ENCODE measurements around the gene TSGA10.
"Not testable (repeated sequence)": the region's sequence is repeated elsewhere in the genome, so short reads cannot be mapped to it uniquely, and the experiment has no call there.

TSGA10 gene

GRCh38 chr2:99081891-99082290 lies 72.9 kb downstream of the TSGA10 start:
- H3K4me3 Mint-ChIP-seq = no peak overlapping the region
- no peak for DNase-seq
- H3K27ac Mint-ChIP-seq = no peak overlapping the region
- CTCF ChIA-PET = no interaction called here
- no peaks in the 10 kb centered on the region for H3K36me3 Mint-ChIP-seq
- peaks cover 7% of the 10 kb centered on the region for H3K27me3 Mint-ChIP-seq
- H3K9me3 Mint-ChIP-seq = no peaks in the 10 kb centered on the region
- H3K4me1 Mint-ChIP-seq = no peaks in the 10 kb centered on the region

DNA sequence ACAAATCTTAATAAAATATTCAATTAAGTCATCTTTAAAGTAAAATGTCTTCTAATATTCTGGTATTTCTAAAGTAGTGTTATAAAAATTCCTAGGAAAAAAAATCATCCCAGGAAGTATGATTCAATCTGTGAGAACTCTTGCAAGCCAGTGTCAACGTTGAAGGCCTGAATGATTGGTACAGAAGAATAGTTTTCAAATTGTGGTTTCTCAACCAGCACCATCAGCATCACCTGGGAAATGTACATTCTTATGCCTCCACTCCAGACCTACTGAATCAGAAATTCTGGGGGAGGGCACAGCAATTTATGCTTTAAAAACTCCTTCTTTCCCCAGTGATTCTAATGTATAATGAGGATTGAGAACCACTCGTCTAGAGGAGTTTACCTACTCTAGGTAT lies 75.5 kb downstream of the TSGA10 start:
- CTCF ChIA-PET = no interaction called here
- Mint-ChIP-seq H3K27me3 (peaks cover 4% of the 10 kb centered on the region), H3K4me1 (no peaks in the 10 kb centered on the region), H3K4me3 (no peak overlapping the region), H3K9me3 (no peaks in the 10 kb centered on the region), H3K36me3 (no peaks in the 10 kb centered on the region), H3K27ac (no peak overlapping the region)
- no peak for DNase-seq

GRCh38 chr2:99072551-99072950 lies 82.2 kb downstream of the TSGA10 start:
- DNase-seq = no peak
- CTCF ChIA-PET = no interaction called here
- H3K4me1 Mint-ChIP-seq = peaks cover 4% of the 10 kb centered on the region

DNA sequence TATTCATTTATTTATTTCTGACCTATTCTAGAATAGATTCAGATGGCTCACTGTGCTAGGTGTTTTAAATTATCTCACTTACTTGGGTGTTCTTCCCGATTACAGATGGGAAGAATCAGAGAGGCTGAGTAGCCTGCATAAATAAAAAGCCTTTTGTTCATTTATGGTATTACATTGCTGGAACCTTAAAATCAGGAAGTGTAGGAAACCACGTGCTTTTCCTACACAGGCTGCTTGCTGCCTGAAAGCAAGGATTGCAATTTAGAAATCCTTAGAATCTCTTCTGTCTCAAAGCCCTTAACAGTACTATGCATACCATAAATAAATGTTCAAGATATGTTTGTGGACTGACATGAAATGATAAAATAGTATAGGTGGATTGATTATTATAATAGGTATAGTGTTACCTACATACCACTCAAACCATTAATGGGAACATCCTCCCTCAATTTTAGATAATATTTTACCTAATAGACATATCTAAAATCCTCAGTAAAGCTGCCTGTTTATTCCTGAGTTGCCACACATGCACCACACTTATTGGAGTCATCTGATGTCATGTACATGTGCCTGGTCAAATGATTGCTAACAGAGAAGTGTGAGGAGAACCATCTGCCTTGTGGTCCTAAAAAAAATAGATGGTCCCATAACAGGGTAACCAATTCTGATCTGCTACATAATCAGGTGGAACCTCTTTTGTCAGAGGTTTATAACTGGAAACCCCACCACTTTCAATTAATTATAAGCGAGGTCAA lies 86.7 kb downstream of the TSGA10 start:
- CTCF ChIA-PET = interaction anchor here (1.2 to 2.5 kb wide), 2 partner anchors 173 to 419 kb away, joined by 5 to 16 read pairs; no protein-coding TSS in a partner anchor
- H3K36me3 Mint-ChIP-seq = no peaks in the 10 kb centered on the region
- no peak overlapping the region for H3K27ac Mint-ChIP-seq
- no peaks in the 10 kb centered on the region for H3K27me3 Mint-ChIP-seq
- no peak overlapping the region for H3K4me3 Mint-ChIP-seq
- H3K4me1 Mint-ChIP-seq = peaks cover 6% of the 10 kb centered on the region
- no peaks in the 10 kb centered on the region for H3K9me3 Mint-ChIP-seq
- no peak for DNase-seq

More at GRCh38 chr2:99072551-99072950, 82.2 kb downstream of the TSGA10 start:
- no peak overlapping the region for H3K4me3 Mint-ChIP-seq
- no peaks in the 10 kb centered on the region for H3K9me3 Mint-ChIP-seq
- no peaks in the 10 kb centered on the region for H3K27me3 Mint-ChIP-seq
- H3K36me3 Mint-ChIP-seq = no peaks in the 10 kb centered on the region
- no peak overlapping the region for H3K27ac Mint-ChIP-seq

- CTCF ChIA-PET = interaction anchor here (0.6 to 2.5 kb wide), 10 partner anchors 19 to 425 kb away, joined by 3 to 16 read pairs (median 4); no protein-coding TSS in a partner anchor
- H3K4me3 Mint-ChIP-seq = no peak overlapping the region
- DNase-seq = peak; percentile 68
Measured at GRCh38 chr2:99066075-99066958, 88.4 kb downstream of the TSGA10 start.

DNA sequence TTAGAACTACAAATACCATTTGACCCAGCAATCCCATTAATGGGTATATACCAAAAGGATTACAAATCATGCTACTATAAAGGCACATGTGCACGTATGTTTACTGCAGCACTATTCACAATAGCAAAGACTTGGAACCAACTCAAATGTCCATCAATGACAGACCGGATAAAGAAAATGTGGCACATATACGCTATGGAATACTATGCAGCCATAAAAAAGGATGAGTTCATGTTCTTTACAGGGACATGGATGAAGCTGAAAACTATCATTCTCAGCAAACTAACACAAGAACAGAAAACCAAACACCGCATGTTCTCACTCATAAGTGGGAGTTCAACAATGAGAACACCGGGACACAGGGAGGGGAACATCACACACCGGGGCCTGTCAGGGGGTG lies 105.6 kb downstream of the TSGA10 start:
- H3K4me3 Mint-ChIP-seq, H3K4me1 Mint-ChIP-seq, CTCF ChIA-PET, DNase-seq, H3K27ac Mint-ChIP-seq, H3K27me3 Mint-ChIP-seq: not testable (repeated sequence)
- H3K9me3 Mint-ChIP-seq = peaks cover 31% of the 10 kb centered on the region
- peaks cover 11% of the 10 kb centered on the region for H3K36me3 Mint-ChIP-seq

More at GRCh38 chr2:99066075-99066958, 88.4 kb downstream of the TSGA10 start:
- H3K27ac Mint-ChIP-seq = no peak overlapping the region
- peaks cover 6% of the 10 kb centered on the region for H3K4me1 Mint-ChIP-seq
- H3K9me3 Mint-ChIP-seq = no peaks in the 10 kb centered on the region
- no peaks in the 10 kb centered on the region for H3K27me3 Mint-ChIP-seq
- no peaks in the 10 kb centered on the region for H3K36me3 Mint-ChIP-seq

- DNase-seq = not testable (repeated sequence)
- H3K27ac Mint-ChIP-seq = peak overlapping the region; percentile 79
Measured at GRCh38 chr2:99040736-99041300, 113.9 kb downstream of the TSGA10 start.

GRCh38 chr2:99035920-99036319 lies 118.8 kb downstream of the TSGA10 start:
- H3K4me1 Mint-ChIP-seq = peaks cover 36% of the 10 kb centered on the region
- H3K4me3 Mint-ChIP-seq = no peak overlapping the region
- no peak for DNase-seq
- peaks cover 19% of the 10 kb centered on the region for H3K36me3 Mint-ChIP-seq
- CTCF ChIA-PET = no interaction called here
- no peaks in the 10 kb centered on the region for H3K27me3 Mint-ChIP-seq
- peaks cover 20% of the 10 kb centered on the region for H3K9me3 Mint-ChIP-seq
- no peak overlapping the region for H3K27ac Mint-ChIP-seq

More at GRCh38 chr2:99040736-99041300, 113.9 kb downstream of the TSGA10 start:
- H3K4me3 Mint-ChIP-seq, H3K27me3 Mint-ChIP-seq, CTCF ChIA-PET: not testable (repeated sequence)
- H3K4me1 Mint-ChIP-seq = peaks cover 34% of the 10 kb centered on the region
- H3K9me3 Mint-ChIP-seq = peaks cover 43% of the 10 kb centered on the region
- peaks cover 43% of the 10 kb centered on the region for H3K36me3 Mint-ChIP-seq

DNA sequence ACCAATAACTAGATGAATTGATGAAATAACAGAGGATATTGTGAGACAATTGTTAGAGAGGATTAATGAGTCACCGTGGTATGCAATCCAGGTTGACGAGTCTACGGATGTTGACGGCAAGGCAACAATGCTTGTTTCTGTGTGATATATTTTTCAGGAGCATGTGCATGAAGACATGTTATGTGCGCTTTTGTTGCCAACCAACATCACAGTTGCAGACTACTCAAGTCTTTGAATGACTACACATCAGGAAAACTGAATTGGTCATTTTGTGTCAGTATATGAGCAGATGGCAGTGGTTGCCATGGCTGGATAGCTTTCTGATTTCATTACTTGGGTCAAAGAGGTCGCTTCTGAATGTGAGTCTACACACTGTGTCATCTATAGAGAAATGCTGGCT lies 122.0 kb downstream of the TSGA10 start:
- H3K27ac Mint-ChIP-seq = no peak overlapping the region

DNA sequence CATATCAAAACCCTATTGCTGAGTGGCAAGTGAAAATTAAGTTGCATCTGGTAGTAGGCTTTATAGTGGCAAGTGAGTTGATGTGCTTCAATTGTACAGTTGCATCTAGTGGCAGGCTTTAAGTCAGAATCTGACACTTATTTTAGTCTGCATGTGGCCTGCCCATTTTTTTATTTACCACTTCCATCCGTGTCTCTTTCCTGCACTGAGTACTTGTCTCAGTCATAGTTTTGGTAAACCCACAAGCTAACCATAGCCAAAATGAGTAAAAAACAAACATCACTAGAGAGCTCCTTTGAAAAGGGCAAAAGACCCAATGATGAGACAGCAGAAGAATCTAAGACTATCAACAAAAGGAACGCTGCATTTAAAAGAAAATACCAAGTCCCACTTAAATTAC lies 122.7 kb downstream of the TSGA10 start:
- CTCF ChIA-PET = no interaction called here
- Mint-ChIP-seq H3K4me3 (no peak overlapping the region), H3K9me3 (no peaks in the 10 kb centered on the region), H3K27ac (no peak overlapping the region), H3K27me3 (no peaks in the 10 kb centered on the region), H3K36me3 (no peaks in the 10 kb centered on the region), H3K4me1 (peaks cover 10% of the 10 kb centered on the region)
- no peak for DNase-seq

More for the DNA sequence above, 122.0 kb downstream of the TSGA10 start:
- CTCF ChIA-PET = no interaction called here
- no peak for DNase-seq
- Mint-ChIP-seq H3K36me3 (no peaks in the 10 kb centered on the region), H3K4me3 (no peak overlapping the region), H3K27me3 (no peaks in the 10 kb centered on the region), H3K9me3 (no peaks in the 10 kb centered on the region), H3K4me1 (peaks cover 10% of the 10 kb centered on the region)

GRCh38 chr2:99031481-99031880 lies 123.3 kb downstream of the TSGA10 start:
- H3K36me3 Mint-ChIP-seq = no peaks in the 10 kb centered on the region
- H3K4me1 Mint-ChIP-seq = peaks cover 10% of the 10 kb centered on the region
- no peak overlapping the region for H3K27ac Mint-ChIP-seq
- H3K9me3 Mint-ChIP-seq = no peaks in the 10 kb centered on the region
- H3K27me3 Mint-ChIP-seq = no peaks in the 10 kb centered on the region
- H3K4me3 Mint-ChIP-seq = no peak overlapping the region
- CTCF ChIA-PET = no interaction called here
- DNase-seq = no peak

GRCh38 chr2:99028558-99028957 lies 126.2 kb downstream of the TSGA10 start:
- H3K27ac Mint-ChIP-seq = no peak overlapping the region
- DNase-seq = no peak
- no peak overlapping the region for H3K4me3 Mint-ChIP-seq
- CTCF ChIA-PET = no interaction called here
- H3K27me3 Mint-ChIP-seq = no peaks in the 10 kb centered on the region
- H3K4me1 Mint-ChIP-seq = peaks cover 10% of the 10 kb centered on the region
- H3K9me3 Mint-ChIP-seq = peaks cover 7% of the 10 kb centered on the region
- no peaks in the 10 kb centered on the region for H3K36me3 Mint-ChIP-seq

DNA sequence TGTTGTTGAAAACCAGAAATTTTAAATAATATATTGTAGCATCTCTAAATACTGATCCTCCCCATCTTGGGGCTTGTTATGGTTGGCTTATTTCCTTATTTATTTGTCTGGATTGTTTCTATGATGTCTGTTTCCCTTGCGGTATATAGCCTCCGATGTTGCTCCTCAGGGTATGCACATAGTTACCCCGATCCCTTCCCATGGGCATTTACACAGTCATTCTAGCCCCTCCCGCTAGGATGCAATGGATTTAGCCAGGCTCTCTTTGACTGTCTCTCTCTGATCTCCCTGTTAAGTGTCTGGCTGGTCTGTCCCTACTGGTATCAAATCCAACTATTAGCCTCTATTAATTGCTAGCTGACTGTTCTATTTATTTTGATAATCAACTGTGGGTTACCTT lies 126.9 kb downstream of the TSGA10 start:
- CTCF ChIA-PET = no interaction called here
- Mint-ChIP-seq H3K36me3 (no peaks in the 10 kb centered on the region), H3K9me3 (peaks cover 7% of the 10 kb centered on the region), H3K4me1 (peaks cover 10% of the 10 kb centered on the region), H3K27me3 (no peaks in the 10 kb centered on the region), H3K4me3 (no peak overlapping the region), H3K27ac (no peak overlapping the region)
- DNase-seq = no peak

DNA sequence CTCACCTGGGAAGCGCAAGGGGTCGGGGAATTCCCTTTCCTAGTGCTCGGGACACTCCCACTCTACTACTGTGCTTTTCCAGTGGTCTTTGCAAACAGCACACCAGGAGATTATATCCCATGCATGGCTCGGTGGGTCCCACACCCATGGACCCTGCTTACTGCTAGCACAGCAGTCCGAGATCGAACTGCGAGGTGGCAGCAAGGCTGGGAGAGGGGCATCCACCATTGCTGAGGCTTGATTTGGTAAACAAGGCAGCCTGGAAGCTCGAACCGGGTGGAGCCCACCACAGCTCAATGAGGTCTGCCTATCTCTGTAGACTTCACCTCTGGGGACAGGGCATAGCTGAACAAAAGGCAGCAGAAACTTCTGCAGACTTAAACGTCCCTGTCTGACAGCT lies 154.0 kb downstream of the TSGA10 start:
- H3K4me3 Mint-ChIP-seq = no peak overlapping the region
- CTCF ChIA-PET = no interaction called here

More for the DNA sequence above, 154.0 kb downstream of the TSGA10 start:
- Mint-ChIP-seq H3K9me3 (peaks cover 5% of the 10 kb centered on the region), H3K27ac (no peak overlapping the region), H3K4me1 (no peaks in the 10 kb centered on the region), H3K36me3 (no peaks in the 10 kb centered on the region), H3K27me3 (no peaks in the 10 kb centered on the region)
- DNase-seq = no peak

All from activated naive CD4-positive, alpha-beta T cell treated with anti-CD3 and anti-CD28 coated beads, Interleukin-2, amount 10 ng/mL, durations not matched to agents 7 days and 5 days (primary cell).